Mammary epithelial cell (primary cell): ENCODE data around the gene CYP26C1.

Experiments used
- CTCF ChIP-seq, 2 donors: IDR thresholded peaks in 1 of 2; conservative IDR thresholded peaks in 1 of 2; 2 replicates each; pipeline ENCODE4 v1.5.1; 2011 to 2012; ENCODE audit warnings: inconsistent platforms in 2 of 2, low read length in 2 of 2, mild to moderate bottlenecking in 2 of 2, control low read depth in 1 of 2, low read depth in 1 of 2; ENCODE audit not compliant: insufficient read depth in 1 of 2; ENCODE audit errors: extremely low read depth in 1 of 2
- EZH2 ChIP-seq: IDR thresholded peaks from 2 replicates; pipeline ENCODE4 v1.6.1; 2012; ENCODE audit warnings: low read length, inconsistent platforms, borderline replicate concordance

DNA sequence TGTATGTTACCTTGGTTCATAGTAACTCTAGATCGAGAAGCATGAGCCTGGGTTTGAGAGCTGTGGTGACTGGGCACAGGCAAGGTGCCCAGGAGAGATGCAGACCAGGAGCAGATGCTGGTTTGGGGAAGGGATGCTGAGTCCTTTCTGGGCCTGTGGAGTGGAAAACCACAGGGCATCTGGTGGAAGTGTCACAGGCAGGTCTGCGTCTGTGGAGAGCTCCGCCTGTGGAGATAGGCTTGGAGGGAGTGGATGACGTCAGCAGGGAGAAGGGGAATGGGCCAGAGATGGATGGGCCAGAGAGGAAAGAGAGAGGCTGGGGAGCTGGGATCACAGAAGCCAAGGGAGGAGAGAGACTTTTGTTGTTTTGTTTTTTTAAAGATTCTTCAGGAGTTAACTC lies 27.9 kb downstream of the CYP26C1 start:
- TF ChIP-seq CTCF (conservative IDR thresholded peaks at IDR 0.05 in 1 of 2, IDR thresholded peaks at IDR 0.05 in 1 of 2; ENCODE audit: extremely low read depth in 1 of 2, insufficient read depth in 1 of 2, low read depth in 1 of 2, low read length in 2 of 2) (no peak), EZH2 (no peak)
